ENCODE measurements around the gene BRD9. TPM values are rescaled to one million over a fixed set of nuclear protein-coding genes. Genes with fewer than 3 reads are reported as not detected.

Gene BRD9
- total RNA-seq, 5 donors from 2014 or later (not counting 1 experiment from before 2014, with no cell fraction given): 78.3 to 127 (median 83.0) TPM

DNA sequence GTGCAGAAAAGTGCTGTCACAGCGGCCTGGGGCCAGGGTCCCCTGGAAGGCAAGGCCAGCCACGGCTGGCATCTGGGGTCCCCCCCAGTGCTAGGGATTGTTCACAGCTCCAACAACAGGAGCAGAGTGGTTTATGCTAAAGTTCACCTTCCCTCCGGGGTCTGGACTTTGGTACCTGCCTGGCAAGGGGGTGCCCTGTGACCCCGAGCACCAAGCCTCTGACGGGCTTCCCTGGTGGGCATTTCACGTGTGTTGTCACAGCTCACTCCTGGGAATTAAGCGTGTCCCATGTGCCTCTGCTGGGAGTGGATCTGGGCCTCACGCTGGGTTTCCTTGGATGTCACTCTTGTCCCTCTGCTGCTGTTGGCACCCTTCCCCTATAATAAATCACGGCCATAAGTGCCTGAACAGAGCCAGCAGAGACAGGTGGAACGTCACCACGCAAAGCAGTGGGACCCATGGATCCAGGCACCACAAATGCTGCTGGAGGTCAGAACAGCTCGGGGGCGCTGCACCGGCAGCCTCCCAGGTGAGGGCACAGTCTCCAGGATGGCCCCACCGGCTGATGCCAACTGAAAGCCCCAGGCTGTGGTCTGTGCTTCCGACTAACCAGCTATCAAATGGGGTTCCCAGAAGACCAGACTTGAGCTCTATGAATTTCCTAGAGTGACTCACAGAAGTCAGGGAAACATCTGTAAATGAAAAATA lies 24.0 kb downstream of the BRD9 start:
- Mint-ChIP-seq H3K36me3 (peaks cover 62% of the 10 kb centered on the region), H3K27ac (no peak overlapping the region), H3K4me3 (no peak overlapping the region)

DNA sequence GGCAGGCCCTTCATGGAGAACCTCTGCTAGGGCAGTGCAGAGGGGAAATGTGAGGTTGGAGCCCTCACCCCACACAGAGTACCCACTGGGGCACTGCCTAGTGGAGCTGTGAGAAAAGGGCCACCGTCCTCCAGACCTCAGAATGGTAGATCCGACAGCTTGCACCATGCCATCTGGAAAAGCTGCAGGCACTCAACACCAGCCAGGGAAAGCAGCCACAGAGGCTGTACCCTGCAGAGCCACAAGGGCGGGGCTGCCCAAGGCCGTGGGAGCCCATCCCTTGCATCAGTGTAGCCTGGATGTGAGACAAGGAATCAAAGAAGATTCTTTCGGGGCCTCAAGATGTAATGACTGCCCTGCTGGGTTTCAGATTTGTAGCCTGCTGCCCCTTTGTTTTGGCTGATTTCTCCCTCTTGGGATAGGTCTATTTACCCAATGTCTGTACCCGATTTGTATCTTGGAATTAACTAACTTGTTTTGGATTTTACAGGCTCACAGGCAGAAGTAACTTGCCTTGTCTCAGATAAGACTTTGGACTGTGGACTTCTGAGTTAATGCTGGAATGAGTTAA lies 25.2 kb downstream of the BRD9 start:
- Histone ChIP-seq H3K4me3 (ENCODE audit: control insufficient read depth in 1 of 2, extremely low read depth in 1 of 2, low read length in 1 of 2) (no peak overlapping the region), H3K9me3 (no peaks in the 10 kb centered on the region), H3K27me3 (replicated peaks in 1 of 2; ENCODE audit: control insufficient read depth in 2 of 2, extremely low read depth in 1 of 2, insufficient read depth in 2 of 2, low read length in 1 of 2) (no peaks in the 10 kb centered on the region), H3K27ac (ENCODE audit: low read length) (no peak overlapping the region), H3K4me1 (ENCODE audit: control insufficient read depth in 1 of 2, extremely low read depth in 1 of 2, insufficient read depth in 2 of 2, low read length in 2 of 2) (no peaks in the 10 kb centered on the region), H3K36me3 (ENCODE audit: control insufficient read depth in 2 of 2, extremely low read depth in 1 of 2, insufficient read depth in 1 of 2, low read length in 1 of 2) (peaks cover 25 to 90% of the 10 kb centered on the region in 2 donors)
- ChIA-PET POLR2A (no interaction called here), CTCF (no interaction called here)
- whole genome bisulfite sequencing (ENCODE audit: insufficient coverage): 99% methylated on average over 6 of the region's 6 CpGs
- DNase-seq: no peak
- peaks cover 61% of the 10 kb centered on the region for H3K36me3 Mint-ChIP-seq
- no peaks in the 10 kb centered on the region for H3K4me1 Mint-ChIP-seq
- ATAC-seq (replicated peaks in 1 of 4): no peak
- H3K27ac Mint-ChIP-seq: no peak overlapping the region
- no peak overlapping the region for H3K4me3 Mint-ChIP-seq
- H3K27me3 Mint-ChIP-seq: no peaks in the 10 kb centered on the region
- H3K9me3 Mint-ChIP-seq: no peaks in the 10 kb centered on the region

More for the DNA sequence above, 24.0 kb downstream of the BRD9 start:
- H3K4me1 ChIP-seq (ENCODE audit: control insufficient read depth in 1 of 2, extremely low read depth in 1 of 2, insufficient read depth in 2 of 2, low read length in 2 of 2): no peaks in the 10 kb centered on the region
- POLR2A ChIA-PET: no interaction called here
- ATAC-seq (replicated peaks in 1 of 4) (no peak), DNase-seq (no peak)
- H3K4me3 ChIP-seq (ENCODE audit: control insufficient read depth in 1 of 2, extremely low read depth in 1 of 2, low read length in 1 of 2): no peak overlapping the region
- WGBS (ENCODE audit: insufficient coverage): 99% methylated on average over 15 of the region's 16 CpGs
- CTCF ChIA-PET: no interaction called here
- no peaks in the 10 kb centered on the region for H3K27me3 ChIP-seq (replicated peaks in 1 of 2; ENCODE audit: control insufficient read depth in 2 of 2, extremely low read depth in 1 of 2, insufficient read depth in 2 of 2, low read length in 1 of 2)
- H3K36me3 ChIP-seq (ENCODE audit: control insufficient read depth in 2 of 2, extremely low read depth in 1 of 2, insufficient read depth in 1 of 2, low read length in 1 of 2): peaks cover 18 to 92% of the 10 kb centered on the region in 2 donors
- no peaks in the 10 kb centered on the region for H3K4me1 Mint-ChIP-seq
- no peaks in the 10 kb centered on the region for H3K27me3 Mint-ChIP-seq
- H3K9me3 Mint-ChIP-seq: no peaks in the 10 kb centered on the region
- H3K9me3 ChIP-seq: no peaks in the 10 kb centered on the region
- H3K27ac ChIP-seq (ENCODE audit: low read length): no peak overlapping the region

GRCh38 chr5:865771-866170 lies 26.8 kb downstream of the BRD9 start:
- ChIA-PET POLR2A (no interaction called here), CTCF (no interaction called here)
- no peaks in the 10 kb centered on the region for H3K27me3 Mint-ChIP-seq
- no peaks in the 10 kb centered on the region for H3K4me1 ChIP-seq (ENCODE audit: control insufficient read depth in 1 of 2, extremely low read depth in 1 of 2, insufficient read depth in 2 of 2, low read length in 2 of 2)
- H3K9me3 Mint-ChIP-seq: no peaks in the 10 kb centered on the region
- H3K36me3 ChIP-seq (ENCODE audit: control insufficient read depth in 2 of 2, extremely low read depth in 1 of 2, insufficient read depth in 1 of 2, low read length in 1 of 2): peaks cover 23 to 75% of the 10 kb centered on the region in 2 donors
- H3K9me3 ChIP-seq: no peaks in the 10 kb centered on the region
- no peaks in the 10 kb centered on the region for H3K4me1 Mint-ChIP-seq
- no peaks in the 10 kb centered on the region for H3K27me3 ChIP-seq (replicated peaks in 1 of 2; ENCODE audit: control insufficient read depth in 2 of 2, extremely low read depth in 1 of 2, insufficient read depth in 2 of 2, low read length in 1 of 2)
- no peak overlapping the region for H3K27ac ChIP-seq (ENCODE audit: low read length)
- DNase-seq (no peak), ATAC-seq (replicated peaks in 1 of 4) (no peak)
- H3K4me3 ChIP-seq (ENCODE audit: control insufficient read depth in 1 of 2, extremely low read depth in 1 of 2, low read length in 1 of 2): no peak overlapping the region
- 94% methylated on average over 10 of the region's 10 CpGs for WGBS (ENCODE audit: insufficient coverage)
- H3K27ac Mint-ChIP-seq: no peak overlapping the region
- no peak overlapping the region for H3K4me3 Mint-ChIP-seq
- H3K36me3 Mint-ChIP-seq: peaks cover 51% of the 10 kb centered on the region

DNA sequence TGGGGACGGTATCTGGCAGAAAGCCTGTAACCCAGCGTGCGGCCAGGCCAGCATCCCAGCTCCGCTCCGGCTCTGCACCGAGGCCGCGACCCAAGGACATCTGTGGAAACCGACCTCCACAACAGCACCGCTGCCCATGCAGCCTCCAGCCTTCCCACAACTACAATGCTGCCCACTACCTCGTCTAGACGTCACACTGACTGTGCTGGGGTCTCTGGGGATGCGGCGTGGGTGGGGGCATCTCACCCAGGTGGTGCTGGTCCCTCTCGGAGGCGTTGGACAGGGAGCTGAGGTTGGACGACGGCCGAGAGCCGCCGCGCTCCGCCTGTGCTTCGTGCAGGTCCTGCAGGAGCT lies 27.5 kb downstream of the BRD9 start:
- H3K27me3 Mint-ChIP-seq: no peaks in the 10 kb centered on the region
- H3K9me3 Mint-ChIP-seq: no peaks in the 10 kb centered on the region
- H3K36me3 ChIP-seq (ENCODE audit: control insufficient read depth in 2 of 2, extremely low read depth in 1 of 2, insufficient read depth in 1 of 2, low read length in 1 of 2): peaks cover 21 to 69% of the 10 kb centered on the region in 2 donors
- H3K27ac Mint-ChIP-seq: no peak overlapping the region
- CTCF ChIA-PET: no interaction called here
- no peak overlapping the region for H3K27ac ChIP-seq (ENCODE audit: low read length)
- H3K4me1 ChIP-seq (ENCODE audit: control insufficient read depth in 1 of 2, extremely low read depth in 1 of 2, insufficient read depth in 2 of 2, low read length in 2 of 2): no peaks in the 10 kb centered on the region
- DNase-seq (no peak), ATAC-seq (replicated peaks in 1 of 4) (no peak)
- no peak overlapping the region for H3K4me3 ChIP-seq (ENCODE audit: control insufficient read depth in 1 of 2, extremely low read depth in 1 of 2, low read length in 1 of 2)
- WGBS (ENCODE audit: insufficient coverage): 98% methylated on average over 24 of the region's 24 CpGs
- no peaks in the 10 kb centered on the region for H3K9me3 ChIP-seq
- peaks cover 45% of the 10 kb centered on the region for H3K36me3 Mint-ChIP-seq
- POLR2A ChIA-PET: no interaction called here
- H3K4me3 Mint-ChIP-seq: no peak overlapping the region
- no peaks in the 10 kb centered on the region for H3K27me3 ChIP-seq (replicated peaks in 1 of 2; ENCODE audit: control insufficient read depth in 2 of 2, extremely low read depth in 1 of 2, insufficient read depth in 2 of 2, low read length in 1 of 2)
- no peaks in the 10 kb centered on the region for H3K4me1 Mint-ChIP-seq

- Histone ChIP-seq H3K27ac (ENCODE audit: low read length) (no peak overlapping the region), H3K4me3 (ENCODE audit: control insufficient read depth in 1 of 2, extremely low read depth in 1 of 2, low read length in 1 of 2) (no peak overlapping the region), H3K4me1 (ENCODE audit: control insufficient read depth in 1 of 2, extremely low read depth in 1 of 2, insufficient read depth in 2 of 2, low read length in 2 of 2) (no peaks in the 10 kb centered on the region), H3K27me3 (replicated peaks in 1 of 2; ENCODE audit: control insufficient read depth in 2 of 2, extremely low read depth in 1 of 2, insufficient read depth in 2 of 2, low read length in 1 of 2) (no peaks in the 10 kb centered on the region), H3K36me3 (ENCODE audit: control insufficient read depth in 2 of 2, extremely low read depth in 1 of 2, insufficient read depth in 1 of 2, low read length in 1 of 2) (peaks cover 21 to 64% of the 10 kb centered on the region in 2 donors), H3K9me3 (no peaks in the 10 kb centered on the region)
- Mint-ChIP-seq H3K27ac (no peak overlapping the region), H3K9me3 (no peaks in the 10 kb centered on the region), H3K4me3 (no peak overlapping the region), H3K4me1 (no peaks in the 10 kb centered on the region), H3K36me3 (peaks cover 42% of the 10 kb centered on the region), H3K27me3 (no peaks in the 10 kb centered on the region)
- 95% methylated on average over 14 of the region's 15 CpGs for WGBS (ENCODE audit: insufficient coverage)
- no peak for ATAC-seq (replicated peaks in 1 of 4)
- POLR2A ChIA-PET: no interaction called here
- CTCF ChIA-PET: no interaction called here
- DNase-seq: no peak
Observed at GRCh38 chr5:864492-865167, 28.0 kb downstream of the BRD9 start.

DNA sequence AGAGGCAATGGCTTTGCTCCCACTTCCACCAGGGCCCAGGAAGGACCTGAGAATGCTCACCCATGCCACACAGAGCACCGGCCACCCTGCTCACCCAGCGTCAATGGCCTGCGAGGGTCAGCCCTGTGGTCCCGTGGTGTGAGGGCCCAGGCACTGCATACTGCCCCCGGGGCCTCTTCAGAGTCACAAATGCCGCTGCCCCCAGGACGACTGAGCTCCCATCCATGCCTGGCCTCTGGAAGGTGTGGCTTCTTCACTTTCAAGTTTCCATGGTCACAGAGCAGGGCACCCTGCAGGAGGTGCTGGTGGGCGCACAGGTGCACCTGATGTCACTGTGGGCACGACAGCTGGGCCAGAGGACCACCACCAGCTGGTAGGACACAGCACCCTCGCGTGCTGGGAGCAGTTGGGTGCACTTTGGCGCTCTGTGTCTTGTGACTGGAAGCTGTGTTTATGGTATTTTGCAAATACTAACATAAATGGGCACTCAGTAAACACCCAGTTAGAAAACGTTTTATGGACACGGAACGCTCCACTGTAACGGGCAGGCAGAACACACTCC lies 29.3 kb downstream of the BRD9 start:
- no peak for DNase-seq
- H3K27ac Mint-ChIP-seq: no peak overlapping the region
- H3K36me3 Mint-ChIP-seq: peaks cover 31% of the 10 kb centered on the region
- no peaks in the 10 kb centered on the region for H3K27me3 Mint-ChIP-seq
- ChIA-PET CTCF (no interaction called here), POLR2A (no interaction called here)
- Histone ChIP-seq H3K9me3 (no peaks in the 10 kb centered on the region), H3K27me3 (replicated peaks in 1 of 2; ENCODE audit: control insufficient read depth in 2 of 2, extremely low read depth in 1 of 2, insufficient read depth in 2 of 2, low read length in 1 of 2) (no peaks in the 10 kb centered on the region), H3K4me3 (ENCODE audit: control insufficient read depth in 1 of 2, extremely low read depth in 1 of 2, low read length in 1 of 2) (no peak overlapping the region), H3K4me1 (ENCODE audit: control insufficient read depth in 1 of 2, extremely low read depth in 1 of 2, insufficient read depth in 2 of 2, low read length in 2 of 2) (no peaks in the 10 kb centered on the region), H3K27ac (ENCODE audit: low read length) (no peak overlapping the region), H3K36me3 (ENCODE audit: control insufficient read depth in 2 of 2, extremely low read depth in 1 of 2, insufficient read depth in 1 of 2, low read length in 1 of 2) (peaks cover 16 to 51% of the 10 kb centered on the region in 2 donors)
- no peak for ATAC-seq (replicated peaks in 1 of 4)
- no peaks in the 10 kb centered on the region for H3K9me3 Mint-ChIP-seq
- no peak overlapping the region for H3K4me3 Mint-ChIP-seq
- WGBS (ENCODE audit: insufficient coverage): 90% methylated on average over 15 of the region's 16 CpGs
- H3K4me1 Mint-ChIP-seq: no peaks in the 10 kb centered on the region
